ENCODE data around the gene ESYT2. TPM values are rescaled to one million over a fixed set of nuclear protein-coding genes. Genes with fewer than 3 reads are reported as not detected.
A peak's percentile ranks its signal among the peaks of the same experiment; 100 is the strongest.

ESYT2 gene
- total and polyA plus RNA-seq, 2 of the 4 experiments (the other 2 are of a cell fraction), result 26.7 to 69.9 TPM

- H2BK20ac ChIP-seq (ENCODE audit: low read depth, low read length), result no peak overlapping the region
- intact Hi-C loops (cut with micrococcal nuclease), result no loop called here
- no peak overlapping the region for H3K4ac ChIP-seq (ENCODE audit: low read depth, low read length)
- no peak overlapping the region for H2AK9ac ChIP-seq (replicated peaks; ENCODE audit: low read depth, low read length, poor library complexity)
- no peak overlapping the region for H3K23ac ChIP-seq (ENCODE audit: low read depth, low read length)
- H3K27ac ChIP-seq (ENCODE audit: insufficient read depth, low read length), result no peak overlapping the region
- ChIA-PET CTCF (no interaction called here), POLR2A (ENCODE audit: unreplicated experiment) (no interaction called here)
- no peak overlapping the region for H2AK5ac ChIP-seq (ENCODE audit: low read depth, low read length)
- H4K20me1 ChIP-seq (ENCODE audit: insufficient read depth, low read length), result no peaks in the 10 kb centered on the region
- H4K8ac ChIP-seq (ENCODE audit: low read depth in 2 of 2, low read length in 2 of 2), result no peak overlapping the region
- no peak overlapping the region for H2BK5ac ChIP-seq (ENCODE audit: low read depth, low read length, poor library complexity, severe bottlenecking)
- H4K5ac ChIP-seq (ENCODE audit: low read depth, low read length), result no peak overlapping the region
- no peaks in the 10 kb centered on the region for H3K9me3 ChIP-seq (ENCODE audit: control insufficient read depth, insufficient read depth, low read length)
- 92% methylated on average over 4 of the region's 6 CpGs; no CpG with 5 or more reads in 1 of the 2 experiments for WGBS, 2 experiments (ENCODE audit: extremely low coverage in 2 of 2, insufficient read length in 1 of 2)
- no peaks in the 10 kb centered on the region for H3K36me3 ChIP-seq (ENCODE audit: control insufficient read depth, insufficient read depth, low read length)
- H3K56ac ChIP-seq (ENCODE audit: extremely low read depth, insufficient read depth, low read length), result no peak overlapping the region
- H3K27me3 ChIP-seq (ENCODE audit: control insufficient read depth, insufficient read depth, low read length), result no peaks in the 10 kb centered on the region
- H3K18ac ChIP-seq (ENCODE audit: low read depth, low read length), result no peak overlapping the region
- H3K4me2 ChIP-seq (ENCODE audit: low read depth, low read length), result no peak overlapping the region
- dilution Hi-C loops (cut with HindIII; ENCODE audit: low sequenced_read_pairs, unreplicated experiment), result no loop called here
- ATAC-seq (ENCODE audit: low read depth) (no peak), DNase-seq (no peak)
- no TSS peak for BruUV-seq (replicated peaks)
- no peak overlapping the region for H3K4me3 ChIP-seq (ENCODE audit: insufficient read depth, low read depth, low read length)
- no peak overlapping the region for H3K9ac ChIP-seq (ENCODE audit: low read depth, low read length)
- no peaks in the 10 kb centered on the region for H3K79me1 ChIP-seq (ENCODE audit: low read depth in 1 of 2, low read length in 2 of 2)
- H2BK15ac ChIP-seq (ENCODE audit: low read depth, low read length), result no peak overlapping the region
- no peak overlapping the region for H2BK120ac ChIP-seq (ENCODE audit: low read depth, low read length)
- H2AFZ ChIP-seq (replicated peaks; ENCODE audit: low read length, poor library complexity), result peak overlapping the region; percentile 36
- H3K14ac ChIP-seq (replicated peaks; ENCODE audit: low read depth, low read length), result no peak overlapping the region
- H4K91ac ChIP-seq (ENCODE audit: insufficient read depth, low read depth, low read length), result no peak overlapping the region
- H3K9me1 ChIP-seq (ENCODE audit: insufficient read depth, low read length), result no peaks in the 10 kb centered on the region
- in situ Hi-C loops (cut with MboI; ENCODE audit: low sequenced_read_pairs), result no loop called here
- H3K4me1 ChIP-seq (ENCODE audit: control insufficient read depth, insufficient read depth, low read length), result no peaks in the 10 kb centered on the region
- TF ChIP-seq BHLHE40 (IDR thresholded peaks at IDR 0.05; ENCODE audit: low read depth, low read length) (no peak), NFE2L2 (IDR thresholded peaks at IDR 0.05; ENCODE audit: low read depth, low read length) (no peak), RFX5 (IDR thresholded peaks at IDR 0.05; ENCODE audit: low read depth, low read length) (no peak), RCOR1 (IDR thresholded peaks at IDR 0.05; ENCODE audit: insufficient replicate concordance, low read length) (no peak), POLR2A (IDR thresholded peaks at IDR 0.05; ENCODE audit: low read depth, low read length) (no peak), MAFK (IDR thresholded peaks at IDR 0.05; ENCODE audit: low read depth, low read length) (no peak), MXI1 (IDR thresholded peaks at IDR 0.05; ENCODE audit: borderline replicate concordance, low read depth, low read length) (no peak)
Observed at GRCh38 chr7:158722574-158723237, 106.6 kb downstream of the ESYT2 start.
